GM18868 (cell line): ENCODE measurements around the gene CKM.
"Not testable (repeated sequence)": the region's sequence is repeated elsewhere in the genome, so short reads cannot be mapped to it uniquely, and the experiment has no call there.

Experiments used
- ATAC-seq: cut with Tn5 transposase; IDR thresholded peaks from one replicate; pipeline ENCODE4 v1.9.1; 2021; ENCODE audit warnings: mild to moderate bottlenecking, moderate library complexity; ENCODE audit not compliant: unreplicated experiment

Gene CKM

GRCh38 chr19:45294291-45295029 lies 28.2 kb downstream of the CKM start:
- ATAC-seq = no peak

GRCh38 chr19:45293682-45294081 lies 29.0 kb downstream of the CKM start:
- no peak for ATAC-seq

GRCh38 chr19:45291834-45292233 lies 30.8 kb downstream of the CKM start:
- ATAC-seq = no peak

GRCh38 chr19:45290381-45290931 lies 32.2 kb downstream of the CKM start:
- no peak for ATAC-seq

GRCh38 chr19:45283443-45284033 lies 39.1 kb downstream of the CKM start:
- no peak for ATAC-seq

GRCh38 chr19:45280471-45280961 lies 42.2 kb downstream of the CKM start:
- no peak for ATAC-seq

- ATAC-seq = no peak
Measured at GRCh38 chr19:45279587-45280192, 43.0 kb downstream of the CKM start.

GRCh38 chr19:45278087-45278486 lies 44.6 kb downstream of the CKM start:
- no peak for ATAC-seq

GRCh38 chr19:45276284-45276687 lies 46.4 kb downstream of the CKM start:
- no peak for ATAC-seq

- no peak for ATAC-seq
Measured at GRCh38 chr19:45275370-45275971, 47.2 kb downstream of the CKM start.

GRCh38 chr19:45273521-45273855 lies 49.2 kb downstream of the CKM start:
- no peak for ATAC-seq

GRCh38 chr19:45271735-45272108 lies 51.0 kb downstream of the CKM start:
- no peak for ATAC-seq

GRCh38 chr19:45271098-45271734 lies 51.5 kb downstream of the CKM start:
- ATAC-seq = no peak

GRCh38 chr19:45269939-45270338 lies 52.7 kb downstream of the CKM start:
- not testable (repeated sequence) for ATAC-seq

- ATAC-seq = no peak
Measured at GRCh38 chr19:45267296-45267695, 55.4 kb downstream of the CKM start.

GRCh38 chr19:45265375-45265774 lies 57.3 kb downstream of the CKM start:
- no peak for ATAC-seq

GRCh38 chr19:45264781-45265317 lies 57.8 kb downstream of the CKM start:
- ATAC-seq = no peak

- no peak for ATAC-seq
Measured at GRCh38 chr19:45263013-45263412, 59.7 kb downstream of the CKM start.

GRCh38 chr19:45262570-45262969 lies 60.1 kb downstream of the CKM start:
- ATAC-seq = no peak

GRCh38 chr19:45258862-45259261 lies 63.8 kb downstream of the CKM start:
- no peak for ATAC-seq

GRCh38 chr19:45256836-45257235 lies 65.8 kb downstream of the CKM start:
- no peak for ATAC-seq
